Left colon (tissue), 2 donors: ENCODE results near the gene MRPL22. TPM values are rescaled to one million over a fixed set of nuclear protein-coding genes. Genes with fewer than 3 reads are reported as not detected.
"Not testable (repeated sequence)": the region's sequence is repeated elsewhere in the genome, so short reads cannot be mapped to it uniquely, and the experiment has no call there.

ENCODE experiments used
- ATAC-seq: fragments of 200-7000 bp; cut with Tn5 transposase; one replicate; pipeline ENCODE4 v1.9.1; 2020; ENCODE audit warnings: mild to moderate bottlenecking, moderate library complexity
- DNase-seq, 2 donors: peaks; one replicate each; pipeline ENCODE4 v3.0.0-alpha.2; 2020
- intact Hi-C, 2 donors: fragments of 100-400 bp; cut with DNase I in 1 of 2; cut with micrococcal nuclease in 1 of 2; formaldehyde crosslinking; loops; one replicate each; pipeline versions ENCODE4 v1.11.2 to v1.14.0; 2022; cut with DNase I, micrococcal nuclease
- total RNA-seq, 2 donors: library from RNA; stranded (reverse); fragmentation: NEBNext Ultra II Directional; extraction: Animal tissue kit (Norgen Biotek cat#: 25700); gene quantifications; one replicate each; pipeline ENCODE4 v1.2.1, GENCODE V29; 2021
- donor health status: DM: no; HTN: no; CAD: no.
- donor health status: DM: yes; HTN: yes; CAD: no.

MRPL22 gene
- total RNA-seq, 2 donors from 2014 or later: 38.6 to 48.7 TPM

- DNase-seq: peak; percentile 88 to 91
- intact Hi-C loops: no loop called here
- ATAC-seq: peak; percentile 95
Measured at GRCh38 chr5:154937718-154938466, 3.0 kb upstream of the MRPL22 start, which contains the start of gene GEMIN5. Gene GEMIN5, minus strand, starts transcription at chr5:154938211. Its CDS starts 78 bp downstream, at chr5:154938133.

DNA sequence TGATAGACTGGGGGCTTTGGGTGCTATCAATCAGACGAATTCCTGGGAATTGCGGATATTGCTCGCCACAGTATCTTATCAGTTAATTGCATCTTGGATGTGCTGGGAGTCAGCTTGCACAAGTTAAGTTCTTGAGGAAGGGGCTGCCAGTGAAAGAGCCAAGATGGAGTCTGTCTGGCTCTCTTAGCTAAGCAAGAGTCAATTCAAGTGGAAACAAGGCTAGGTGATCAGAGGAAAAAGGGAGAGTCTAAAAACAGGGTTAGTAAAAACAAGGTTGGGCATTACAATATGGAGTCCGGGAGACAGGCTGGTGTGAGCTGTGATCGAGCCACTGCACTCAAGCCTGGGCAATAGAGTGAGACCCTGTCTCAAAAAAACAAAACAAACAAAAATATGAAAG, 1.5 kb upstream of the MRPL22 start:
- ATAC-seq, DNase-seq, intact Hi-C loops: not testable (repeated sequence)

DNA sequence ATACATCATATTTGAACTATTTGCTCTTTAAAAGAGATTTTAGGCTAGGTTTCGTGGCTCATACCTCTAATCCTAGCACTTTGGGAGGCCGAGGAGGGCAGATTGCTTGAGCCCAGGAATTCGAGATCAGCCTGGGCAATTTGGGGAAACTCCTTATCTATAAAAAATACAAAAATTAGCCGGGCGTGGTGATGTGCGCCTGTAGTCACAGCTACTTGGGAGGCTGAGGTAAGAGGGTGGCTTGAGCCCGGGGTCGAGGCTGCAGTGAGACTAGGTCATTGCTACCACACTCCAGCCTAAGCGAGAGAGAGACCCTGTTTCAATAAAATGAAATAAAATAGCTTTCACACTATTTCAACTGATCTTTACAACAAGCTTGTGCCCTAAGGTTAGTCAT, 500 bp upstream of the MRPL22 start:
- DNase-seq (peak in 1 of 2 donors; percentile 13), ATAC-seq (no peak)
- intact Hi-C loops: no loop called here

GRCh38 chr5:154943527-154943926, 2.7 kb downstream of the MRPL22 start:
- intact Hi-C loops: no loop called here
- DNase-seq (no peak), ATAC-seq (no peak)

DNA sequence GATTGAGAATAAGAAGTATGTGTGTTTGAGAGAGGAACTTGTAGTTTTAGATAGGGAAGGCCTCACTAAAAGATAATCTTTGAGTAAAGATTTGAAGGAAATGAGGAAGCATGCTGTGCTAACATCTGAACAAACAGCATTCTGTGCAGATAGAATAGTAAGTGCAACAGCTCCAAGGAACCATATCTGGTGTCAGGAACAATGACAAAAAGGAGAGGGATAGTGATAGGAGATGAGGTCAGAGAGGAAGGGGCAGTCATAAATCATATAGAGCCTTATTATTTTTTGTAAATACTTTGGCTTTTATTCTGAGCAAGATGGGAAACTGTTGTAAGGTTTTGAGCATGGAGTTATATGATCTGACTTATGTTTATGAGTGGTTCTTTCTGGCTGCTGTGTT, 3.8 kb downstream of the MRPL22 start:
- no peak for DNase-seq
- no peak for ATAC-seq
- intact Hi-C loops: no loop called here

DNA sequence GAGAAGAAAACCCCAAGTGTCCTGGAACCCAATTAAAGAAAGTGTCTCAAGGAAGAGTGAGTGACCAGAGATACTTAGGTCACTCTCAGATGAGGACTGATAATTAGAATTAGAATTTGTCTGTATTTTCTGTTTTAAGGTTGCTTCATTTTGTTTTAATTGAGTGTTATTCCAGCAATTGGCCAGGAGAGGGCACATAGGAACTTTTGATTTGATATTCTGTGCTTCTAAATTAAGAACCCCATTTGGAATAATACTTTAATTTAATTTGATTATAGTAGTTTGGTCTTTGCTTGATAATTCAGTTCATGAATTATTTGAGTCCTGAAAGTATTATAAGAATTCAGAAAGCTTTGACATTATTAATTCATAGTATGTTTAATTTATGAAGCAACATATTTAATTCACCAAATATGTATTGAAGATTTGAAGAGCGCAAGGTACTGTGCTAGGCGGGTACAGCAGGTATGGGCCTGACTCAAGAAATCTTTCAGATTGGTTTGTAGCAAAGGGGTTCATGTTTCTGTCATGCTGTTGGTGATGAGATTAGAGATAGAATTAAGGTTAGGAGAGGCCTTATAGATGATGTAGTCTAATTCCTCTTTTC, 4.9 kb downstream of the MRPL22 start:
- no peak for ATAC-seq
- intact Hi-C loops: no loop called here
- no peak for DNase-seq

DNA sequence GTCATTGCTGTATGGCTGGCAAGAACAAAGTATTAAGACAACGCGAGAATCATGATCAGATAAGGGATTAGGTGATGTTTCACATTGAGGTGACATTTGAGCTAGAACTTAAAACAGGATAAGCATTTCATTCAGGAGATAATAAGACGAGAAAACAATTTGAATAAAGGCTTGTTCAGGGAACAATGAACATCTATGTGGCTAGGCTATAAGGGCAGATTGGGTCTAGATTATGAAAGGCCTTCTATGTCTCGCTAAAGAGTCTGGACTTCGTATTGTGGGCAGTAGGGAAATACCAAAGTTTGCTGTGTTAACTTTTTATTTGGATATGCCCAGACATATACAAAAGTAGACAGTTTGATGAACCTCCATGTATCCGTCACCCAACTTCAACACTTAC, 6.9 kb downstream of the MRPL22 start:
- intact Hi-C loops: no loop called here
- no peak for ATAC-seq
- no peak for DNase-seq

GRCh38 chr5:154948313-154948712, 7.4 kb downstream of the MRPL22 start:
- intact Hi-C loops: no loop called here
- no peak for DNase-seq
- ATAC-seq: no peak

DNA sequence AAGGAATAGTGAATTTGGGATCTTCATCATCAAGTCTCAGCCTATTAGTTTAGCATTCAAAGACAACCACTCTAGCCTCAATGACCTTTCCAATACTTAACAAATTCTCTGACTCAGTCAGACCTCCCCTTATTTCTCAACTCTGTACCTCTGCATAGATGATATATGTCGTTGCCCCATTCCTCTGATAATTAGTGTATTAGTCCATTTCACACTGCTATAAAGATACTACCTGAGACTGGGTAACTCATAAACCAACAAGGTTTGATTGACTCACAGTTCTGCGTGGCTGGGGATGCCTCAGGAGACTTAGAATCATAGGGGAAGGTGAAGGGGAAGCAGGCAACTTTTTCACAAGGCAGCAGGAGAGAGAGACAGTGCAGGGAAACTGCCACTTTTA, 8.9 kb downstream of the MRPL22 start:
- intact Hi-C loops: no loop called here
- ATAC-seq (no peak), DNase-seq (no peak)

GRCh38 chr5:154956712-154957111, 15.8 kb downstream of the MRPL22 start:
- intact Hi-C loops: no loop called here
- no peak for DNase-seq
- no peak for ATAC-seq

GRCh38 chr5:154962494-154962893, 21.6 kb downstream of the MRPL22 start:
- DNase-seq (no peak), ATAC-seq (no peak)
- intact Hi-C loops: no loop called here

DNA sequence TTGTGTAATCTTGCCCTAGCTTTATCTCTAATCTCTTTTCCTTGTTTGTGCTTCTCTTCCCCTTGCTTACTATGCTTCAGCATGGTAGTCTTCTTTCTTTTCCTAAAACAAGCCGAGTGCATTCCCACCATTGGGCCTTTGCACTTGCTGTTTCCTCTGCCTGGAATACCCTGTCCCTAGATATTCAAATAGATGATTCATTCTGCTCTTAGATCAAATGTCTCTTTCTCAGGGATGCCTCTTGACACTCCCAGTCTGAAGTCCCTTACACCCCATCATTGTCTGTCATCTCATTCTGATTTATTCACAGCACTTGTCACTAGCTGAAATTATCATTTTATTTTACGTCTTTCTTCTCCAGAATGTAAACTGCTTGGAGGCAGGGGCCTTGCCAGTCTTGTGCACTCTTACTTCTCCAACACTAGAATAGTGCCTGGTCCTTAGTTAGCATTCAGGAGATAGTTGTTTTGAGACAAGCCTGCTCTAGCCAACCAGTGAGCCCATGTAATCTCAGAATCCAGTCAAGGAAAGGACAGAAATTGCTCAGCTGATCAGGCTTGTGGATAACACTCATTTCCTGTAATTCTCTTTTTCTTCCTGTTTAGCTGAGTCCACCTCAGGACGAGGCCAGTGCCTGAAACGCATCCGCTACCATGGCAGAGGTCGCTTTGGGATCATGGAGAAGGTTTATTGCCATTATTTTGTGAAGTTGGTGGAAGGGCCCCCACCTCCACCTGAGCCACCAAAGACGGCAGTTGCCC, 25.4 kb downstream of the MRPL22 start:
- intact Hi-C loops: no loop called here
- ATAC-seq (no peak), DNase-seq (no peak)

DNA sequence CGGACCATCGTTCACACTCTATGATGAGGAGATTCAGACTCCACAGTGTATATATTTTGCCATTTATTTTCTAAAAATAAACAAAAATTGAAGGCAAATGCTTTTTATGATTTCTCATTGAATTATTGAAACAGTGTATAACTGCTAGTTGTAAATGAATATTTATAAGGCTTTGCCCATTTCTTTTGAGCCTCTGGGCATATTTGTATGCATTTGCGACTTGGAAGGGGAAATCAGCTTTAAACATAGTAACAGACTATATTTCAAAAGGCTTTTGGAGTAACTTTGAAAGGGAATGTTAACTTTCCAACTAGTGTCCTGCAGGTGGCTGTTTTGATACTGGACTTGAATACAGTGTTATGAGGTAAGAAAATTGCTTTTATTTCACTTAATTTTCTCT, 26.0 kb downstream of the MRPL22 start:
- intact Hi-C loops: no loop called here
- no peak for ATAC-seq
- DNase-seq: no peak

- intact Hi-C loops: no loop called here
- DNase-seq (no peak), ATAC-seq (no peak)
Measured at GRCh38 chr5:154967421-154968024, 26.6 kb downstream of the MRPL22 start.

- ATAC-seq: no peak
- intact Hi-C loops: no loop called here
Measured at GRCh38 chr5:154968953-154969352, 28.1 kb downstream of the MRPL22 start.

DNA sequence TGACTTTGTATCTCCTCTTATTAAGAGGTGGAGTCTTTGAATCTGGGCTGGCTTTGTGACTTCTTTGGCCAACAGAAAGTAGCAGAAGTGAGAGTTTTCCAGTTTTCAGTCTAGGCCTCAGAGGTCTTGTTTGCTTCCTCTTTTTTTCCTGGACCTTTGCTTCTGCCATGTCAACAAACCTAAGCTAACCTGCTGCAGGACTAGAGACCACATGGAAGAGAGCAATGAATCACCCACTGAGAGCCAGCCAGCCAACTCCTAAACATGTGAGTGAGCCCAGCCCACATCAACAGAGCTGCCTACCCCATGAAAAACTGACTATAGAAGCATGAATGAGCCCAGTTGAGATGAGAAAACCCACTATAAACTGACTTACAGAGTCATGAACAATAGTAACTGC, 29.9 kb downstream of the MRPL22 start:
- intact Hi-C loops: no loop called here
- peak; percentile 24 for ATAC-seq
- no peak for DNase-seq

More at GRCh38 chr5:154968953-154969352, 28.1 kb downstream of the MRPL22 start:
- DNase-seq: no peak

- ATAC-seq (no peak), DNase-seq (no peak)
- intact Hi-C loops: no loop called here
Measured at GRCh38 chr5:154971501-154971900, 30.6 kb downstream of the MRPL22 start.

DNA sequence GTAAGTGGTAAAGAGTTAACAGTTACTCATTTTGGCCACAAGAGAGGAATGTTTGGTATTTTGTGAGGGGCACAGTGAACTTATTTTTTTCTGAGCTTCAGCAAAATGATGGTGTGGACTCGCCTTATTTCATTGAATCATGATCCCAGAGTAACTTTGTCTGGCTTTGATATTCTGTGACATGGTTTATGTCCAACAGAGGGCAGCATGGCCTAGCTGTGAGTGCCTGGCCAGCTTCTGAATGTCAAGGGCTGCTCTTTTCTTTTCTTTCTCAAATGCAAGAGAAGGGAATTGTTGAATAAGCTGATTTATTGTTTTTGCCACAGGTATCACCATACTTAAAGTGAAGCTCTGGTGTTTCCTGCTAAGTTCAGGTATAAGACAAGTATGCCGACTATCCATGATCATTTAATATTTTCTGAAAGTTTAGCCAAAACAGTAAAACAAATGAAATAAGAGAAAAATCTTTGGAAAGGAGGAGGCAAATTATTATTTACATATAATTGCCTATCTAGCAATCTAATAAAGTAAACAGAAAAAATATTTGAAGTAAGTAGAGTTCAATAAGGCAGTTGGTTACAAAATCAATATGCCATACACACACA, 31.7 kb downstream of the MRPL22 start:
- intact Hi-C loops: no loop called here
- no peak for ATAC-seq
- DNase-seq: peak in 1 of 2 donors; percentile 6

DNA sequence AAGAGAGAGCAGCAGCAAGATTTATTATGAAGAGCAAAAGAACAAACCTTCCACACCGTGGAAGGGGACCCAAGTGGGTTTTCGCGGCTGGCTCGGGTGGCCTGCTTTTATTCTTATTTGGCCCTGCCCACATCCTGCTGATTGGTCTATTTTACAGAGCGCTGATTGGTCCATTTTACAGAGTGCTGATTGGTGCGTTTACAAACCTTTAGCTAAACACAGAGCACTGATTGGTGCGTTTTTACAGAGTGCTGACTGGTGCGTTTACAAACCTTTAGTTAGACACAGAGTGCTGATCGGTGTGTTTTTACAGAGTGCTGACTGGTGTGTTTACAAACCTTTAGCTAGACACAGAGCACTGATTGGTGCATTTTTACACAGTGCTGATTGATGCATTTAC, 35.2 kb downstream of the MRPL22 start:
- DNase-seq, intact Hi-C loops, ATAC-seq: not testable (repeated sequence)
